PC-3 (cell line): ENCODE measurements around the gene IGF1. TPM values are rescaled to one million over a fixed set of nuclear protein-coding genes. Genes with fewer than 3 reads are reported as not detected.

Experiments
- ATAC-seq: fragments of 200-7000 bp; cut with Tn5 transposase; 2 replicates; pipeline ENCODE4 v1.9.1; 2020; ENCODE audit warnings: mild to moderate bottlenecking, moderate library complexity
- BruUV-seq: library from RNA; stranded (reverse); fragments of 400-500 nt; replicated peaks from 2 replicates; lab custom pipeline; 2021; lab: Mats Ljungman, UMichigan
- CTCF ChIA-PET: fragments of 300-600 bp; sonication (Branson Sonifier 250); formaldehyde crosslinking; loops from one replicate; lab custom pipeline; 2022; ENCODE audit warnings: antibody characterized with exemption; lab: Charles Lee
- POLR2A ChIA-PET: fragments of 300-600 bp; sonication (Branson Sonifier 250); formaldehyde crosslinking; loops from one replicate; lab custom pipeline; 2022; ENCODE audit warnings: antibody characterized with exemption; ENCODE audit not compliant: unreplicated experiment; lab: Charles Lee
- DNase-seq: peaks from one replicate; pipeline ENCODE4 v3.0.0-alpha.2; 2015
- H2AFZ ChIP-seq: fragments of 300-600 bp; sonication (generic); 2 replicates; pipeline ENCODE4 v1.6.0; 2016; ENCODE audit warnings: antibody characterized with exemption, low read length
- H3F3A ChIP-seq: fragments of 300-600 bp; sonication (generic); one replicate; pipeline ENCODE4 v1.6.0; 2017; ENCODE audit warnings: antibody characterized with exemption, low read length, control low read depth, mild to moderate bottlenecking; ENCODE audit not compliant: unreplicated experiment
- H3K27ac ChIP-seq: fragments of 300-600 bp; sonication (generic); 2 replicates; pipeline ENCODE4 v1.5.1; 2016; ENCODE audit warnings: mild to moderate bottlenecking, low read length
- H3K27me3 ChIP-seq: fragments of 300-600 bp; sonication (generic); 2 replicates; pipeline ENCODE4 v1.6.1; 2016; ENCODE audit warnings: low read length, mixed read lengths
- H3K36me3 ChIP-seq: fragments of 300-600 bp; sonication (generic); 2 replicates; pipeline ENCODE4 v1.6.1; 2016; ENCODE audit warnings: low read depth, mixed run types, low read length, mixed read lengths
- H3K4me1 ChIP-seq: fragments of 300-600 bp; sonication (generic); 2 replicates; pipeline ENCODE4 v1.5.1; 2016; ENCODE audit warnings: low read length; ENCODE audit not compliant: insufficient read depth
- H3K4me2 ChIP-seq: fragments of 300-600 bp; sonication (generic); 2 replicates; pipeline ENCODE4 v1.6.0; 2016; ENCODE audit warnings: low read length
- H3K4me3 ChIP-seq: fragments of 300-600 bp; sonication (generic); 2 replicates; pipeline ENCODE4 v1.5.1; 2016; ENCODE audit warnings: mild to moderate bottlenecking, low read length, mixed read lengths
- H3K79me2 ChIP-seq: fragments of 300-600 bp; sonication (generic); 2 replicates; pipeline ENCODE4 v1.6.1; 2017; ENCODE audit warnings: low read length, mixed read lengths
- H3K9ac ChIP-seq: fragments of 300-600 bp; sonication (generic); 2 replicates; pipeline ENCODE4 v1.6.0; 2016; ENCODE audit warnings: mild to moderate bottlenecking, low read length
- H3K9me2 ChIP-seq: fragments of 300-600 bp; sonication (generic); replicated peaks from 2 replicates; pipeline ENCODE4 v1.6.1; 2016; ENCODE audit warnings: mixed run types, low read length, mixed read lengths
- H3K9me3 ChIP-seq: fragments of 300-600 bp; sonication (generic); 2 replicates; pipeline ENCODE4 v1.6.1; 2016; ENCODE audit warnings: low read length, mixed read lengths
- H4K20me1 ChIP-seq: fragments of 300-600 bp; sonication (generic); 2 replicates; pipeline ENCODE4 v1.6.1; 2016; ENCODE audit warnings: low read length, mixed read lengths
- EZH2 ChIP-seq: fragments of 300-600 bp; sonication (generic); IDR thresholded peaks from one replicate; pipeline ENCODE4 v1.6.1; 2017; ENCODE audit warnings: antibody characterized with exemption, mild to moderate bottlenecking, low read length; ENCODE audit not compliant: unreplicated experiment
- EZH2phosphoT487 ChIP-seq: fragments of 300-600 bp; sonication (generic); IDR thresholded peaks from 2 replicates; pipeline ENCODE4 v1.6.1; 2018; ENCODE audit warnings: mild to moderate bottlenecking, antibody characterized with exemption, low read length, borderline replicate concordance
- intact Hi-C: fragments of 100-400 bp; cut with micrococcal nuclease; formaldehyde crosslinking; loops from 2 replicates; pipeline ENCODE4 v1.9.0; 2023
- total RNA-seq: library from RNA; depleted of rRNA; stranded (reverse); fragments of >200 nt; gene quantifications from 2 replicates; pipeline ENCODE4 v1.2.3, GENCODE V29; 2014
- TF ChIP-seq, protein P1 (sequence below): fragments of 300-600 bp; sonication (generic); conservative IDR thresholded peaks from 2 replicates; pipeline ENCODE4 v1.5.1; 2017; ENCODE audit warnings: antibody characterized with exemption, low read depth, mild to moderate bottlenecking, low read length

Gene IGF1
- total RNA-seq, 1 experiment from 2014 or later: not detected

DNA sequence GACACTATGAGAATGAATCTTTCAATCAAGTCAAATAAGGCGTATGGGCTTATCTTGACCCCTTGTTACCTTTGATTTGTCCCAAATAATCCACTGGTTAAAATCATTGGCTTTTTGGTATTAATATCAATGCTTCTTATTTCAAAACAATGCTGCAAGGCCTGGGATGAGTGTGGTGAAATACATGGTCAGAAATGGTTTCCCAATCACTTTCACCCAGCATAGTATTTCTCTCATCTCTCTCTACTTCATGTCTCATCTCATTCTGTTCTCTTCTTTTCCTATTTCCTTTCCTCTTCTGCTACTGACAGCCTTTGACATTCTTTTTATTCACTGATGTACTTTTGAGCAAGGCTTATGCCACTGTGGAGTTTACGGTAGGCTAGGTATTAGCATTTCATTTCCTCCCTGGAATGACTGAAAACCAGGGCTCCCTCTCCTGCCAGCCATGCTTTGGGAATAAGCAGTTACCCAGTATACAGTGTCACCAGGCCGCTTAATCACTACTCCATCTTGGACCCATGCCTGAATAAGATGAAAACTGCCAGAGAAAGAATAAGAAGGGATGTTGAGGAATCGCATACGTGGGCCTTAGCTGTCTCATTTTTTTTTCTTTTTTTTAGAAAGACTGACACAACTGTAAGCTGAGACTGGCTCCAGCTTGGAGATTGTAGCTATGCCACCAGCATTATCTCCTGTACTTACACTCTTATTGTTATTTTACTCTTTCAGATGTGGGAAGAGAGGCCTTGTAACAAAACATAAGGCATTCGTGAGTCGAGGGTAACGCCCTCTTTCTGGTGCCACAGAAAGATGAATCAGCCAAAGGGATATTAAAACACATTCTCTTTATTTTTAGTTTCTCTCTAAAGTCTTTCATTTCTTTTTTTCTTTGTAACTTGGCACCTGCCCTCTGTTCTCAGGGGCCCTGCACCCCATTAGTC, 53.5 kb downstream of the IGF1 start:
- ChIA-PET CTCF (no interaction called here), POLR2A (no interaction called here)
- H3K27ac ChIP-seq: no peak overlapping the region
- H2AFZ ChIP-seq: no peak overlapping the region
- H3F3A ChIP-seq: no peaks in the 10 kb centered on the region
- H3K4me1 ChIP-seq: no peaks in the 10 kb centered on the region
- H3K79me2 ChIP-seq: no peaks in the 10 kb centered on the region
- H3K9me2 ChIP-seq: no peaks in the 10 kb centered on the region
- intact Hi-C loops: no loop called here
- H3K4me2 ChIP-seq: no peak overlapping the region
- H3K4me3 ChIP-seq: no peak overlapping the region
- ATAC-seq (no peak), DNase-seq (no peak)
- no peak for TF ChIP-seq EZH2phosphoT487
- TF ChIP-seq EZH2: no peak
- TF ChIP-seq, protein P1, sequence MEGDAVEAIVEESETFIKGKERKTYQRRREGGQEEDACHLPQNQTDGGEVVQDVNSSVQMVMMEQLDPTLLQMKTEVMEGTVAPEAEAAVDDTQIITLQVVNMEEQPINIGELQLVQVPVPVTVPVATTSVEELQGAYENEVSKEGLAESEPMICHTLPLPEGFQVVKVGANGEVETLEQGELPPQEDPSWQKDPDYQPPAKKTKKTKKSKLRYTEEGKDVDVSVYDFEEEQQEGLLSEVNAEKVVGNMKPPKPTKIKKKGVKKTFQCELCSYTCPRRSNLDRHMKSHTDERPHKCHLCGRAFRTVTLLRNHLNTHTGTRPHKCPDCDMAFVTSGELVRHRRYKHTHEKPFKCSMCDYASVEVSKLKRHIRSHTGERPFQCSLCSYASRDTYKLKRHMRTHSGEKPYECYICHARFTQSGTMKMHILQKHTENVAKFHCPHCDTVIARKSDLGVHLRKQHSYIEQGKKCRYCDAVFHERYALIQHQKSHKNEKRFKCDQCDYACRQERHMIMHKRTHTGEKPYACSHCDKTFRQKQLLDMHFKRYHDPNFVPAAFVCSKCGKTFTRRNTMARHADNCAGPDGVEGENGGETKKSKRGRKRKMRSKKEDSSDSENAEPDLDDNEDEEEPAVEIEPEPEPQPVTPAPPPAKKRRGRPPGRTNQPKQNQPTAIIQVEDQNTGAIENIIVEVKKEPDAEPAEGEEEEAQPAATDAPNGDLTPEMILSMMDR: no peak
- BruUV-seq: no TSS peak
- H4K20me1 ChIP-seq: no peaks in the 10 kb centered on the region
- no peaks in the 10 kb centered on the region for H3K27me3 ChIP-seq
- no peaks in the 10 kb centered on the region for H3K9me3 ChIP-seq
- no peaks in the 10 kb centered on the region for H3K36me3 ChIP-seq
- H3K9ac ChIP-seq: no peak overlapping the region

DNA sequence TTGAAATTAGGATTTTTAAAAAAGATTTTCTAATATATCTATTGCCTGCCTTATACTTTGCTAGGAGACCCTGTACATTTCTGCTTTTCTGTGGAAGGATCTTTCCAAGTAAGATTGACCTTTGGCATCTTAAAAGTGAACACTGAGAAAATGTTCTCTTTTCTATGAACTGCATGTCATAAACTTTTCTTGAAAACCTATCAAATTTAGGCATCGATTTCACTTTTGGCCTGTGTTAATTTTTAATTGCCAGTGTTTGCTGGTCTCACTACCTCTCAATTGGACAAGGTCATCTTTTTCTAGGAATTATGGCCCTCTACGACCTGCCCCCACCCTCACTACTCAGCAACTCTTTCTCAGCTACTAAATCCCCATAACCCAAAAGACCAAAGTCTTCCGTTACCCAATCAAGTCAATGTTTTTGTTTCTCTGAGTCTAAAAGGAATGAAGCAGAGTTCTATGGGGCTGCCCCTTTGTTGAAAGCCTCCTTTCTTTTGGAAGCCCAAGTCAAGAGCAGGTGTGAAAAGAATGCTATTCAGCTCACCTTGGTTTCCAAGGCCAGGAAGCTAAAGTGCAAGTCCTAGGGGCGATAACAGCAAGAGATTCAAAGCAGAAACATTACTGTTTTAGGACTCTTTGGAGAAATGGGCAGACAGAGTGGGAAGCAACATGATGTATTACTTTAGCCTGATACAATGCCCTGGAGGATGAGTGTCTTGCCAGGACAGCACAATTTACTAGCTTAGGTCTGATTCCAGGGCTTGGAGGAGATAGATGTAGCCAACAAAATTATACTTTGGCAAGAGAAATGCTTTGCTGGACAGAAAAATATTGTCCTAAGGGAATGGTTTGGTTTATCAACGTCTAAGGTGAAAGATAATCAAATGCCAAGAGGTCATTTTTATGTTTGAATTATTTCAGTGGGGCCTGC, 55.0 kb downstream of the IGF1 start:
- Histone ChIP-seq H3K9me2 (no peaks in the 10 kb centered on the region), H2AFZ (no peak overlapping the region), H3K9ac (no peak overlapping the region), H3K36me3 (no peaks in the 10 kb centered on the region), H3K27ac (no peak overlapping the region), H3F3A (no peaks in the 10 kb centered on the region), H4K20me1 (no peaks in the 10 kb centered on the region), H3K27me3 (no peaks in the 10 kb centered on the region), H3K4me2 (no peak overlapping the region), H3K9me3 (no peaks in the 10 kb centered on the region), H3K79me2 (no peaks in the 10 kb centered on the region), H3K4me3 (no peak overlapping the region), H3K4me1 (no peaks in the 10 kb centered on the region)
- POLR2A ChIA-PET: no interaction called here
- ATAC-seq (no peak), DNase-seq (no peak)
- CTCF ChIA-PET: no interaction called here
- no TSS peak for BruUV-seq
- intact Hi-C loops: no loop called here
- TF ChIP-seq EZH2: no peak
- no peak for TF ChIP-seq EZH2phosphoT487
- TF ChIP-seq, protein P1: no peak
